Mucosa of descending colon (tissue), 3 donors: ENCODE data around the gene P4HA3. TPM values are rescaled to one million over a fixed set of nuclear protein-coding genes. Genes with fewer than 3 reads are reported as not detected.

Source experiments
- ATAC-seq: fragments of 200-7000 bp; cut with Tn5 transposase; one replicate; pipeline ENCODE4 v1.9.1; 2020; ENCODE audit warnings: mild to moderate bottlenecking, moderate library complexity
- DNase-seq, 3 donors: peaks; one replicate each; pipeline ENCODE4 v3.0.0-alpha.2; 2020
- H3K36me3 ChIP-seq: fragments of 200-600 bp; one replicate; pipeline ENCODE4 v1.8.0; 2021; ENCODE audit warnings: low read depth, mild to moderate bottlenecking
- H3K4me1 ChIP-seq: fragments of 200-600 bp; one replicate; pipeline ENCODE4 v1.8.0; 2021; ENCODE audit warnings: low read depth, mild to moderate bottlenecking
- H3K4me3 ChIP-seq: fragments of 200-600 bp; one replicate; pipeline ENCODE4 v1.8.0; 2021; ENCODE audit warnings: mild to moderate bottlenecking
- H3K9me3 ChIP-seq: fragments of 200-600 bp; one replicate; pipeline ENCODE4 v1.8.0; 2021; ENCODE audit warnings: mild to moderate bottlenecking
- intact Hi-C, 2 donors: fragments of 100-400 bp; cut with DNase I in 1 of 2; cut with micrococcal nuclease in 1 of 2; formaldehyde crosslinking; loops; one replicate each; pipeline versions ENCODE4 v1.11.0 to v1.11.1; 2022; cut with DNase I, micrococcal nuclease
- total RNA-seq, 3 donors: library from RNA; stranded (reverse); fragmentation: NEBNext Ultra II Directional in 2 of 3; extraction: Animal tissue kit (Norgen Biotek cat#: 25700) in 2 of 3; gene quantifications; one replicate each; pipeline versions ENCODE4 v1.2.1 to v1.2.4, GENCODE V29; 2021 to 2023
- TF ChIP-seq, protein P1 (sequence below): fragments of 200-600 bp; IDR thresholded peaks from one replicate; pipeline ENCODE4 v1.8.0; 2022; ENCODE audit warnings: antibody characterized with exemption, mild to moderate bottlenecking
- donor health status: DM: no; HTN: no; CAD: no; lungs with moderate emphysema.
- donor health status: DM: no; HTN: no; CAD: no.
- donor health status: DM: no; HTN: yes; CAD: no.

P4HA3 gene
- total RNA-seq, 3 donors from 2014 or later = 0.28 to 0.46 (median 0.34) TPM

DNA sequence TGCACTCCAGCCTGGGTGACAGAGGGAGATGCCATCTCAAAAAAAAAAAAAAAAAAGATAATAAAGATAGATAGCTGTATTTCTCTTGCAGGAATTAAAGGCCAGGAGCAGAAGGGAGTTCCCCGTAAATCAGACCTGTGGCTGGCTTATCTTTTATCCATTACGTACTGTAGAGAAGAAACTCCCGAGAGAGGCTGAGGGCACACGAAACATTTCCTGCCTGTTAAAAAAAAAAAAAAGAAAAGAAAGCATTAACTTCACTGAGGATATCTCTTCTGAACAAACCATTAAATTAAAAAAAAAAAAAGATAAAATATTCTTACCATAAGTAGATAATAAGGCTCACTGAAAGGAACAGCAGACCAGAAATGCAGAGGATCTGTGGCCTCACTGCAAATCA lies 22.5 kb downstream of the P4HA3 start:
- H3K4me3 ChIP-seq = no peak overlapping the region
- H3K9me3 ChIP-seq = no peaks in the 10 kb centered on the region
- TF ChIP-seq, protein P1, sequence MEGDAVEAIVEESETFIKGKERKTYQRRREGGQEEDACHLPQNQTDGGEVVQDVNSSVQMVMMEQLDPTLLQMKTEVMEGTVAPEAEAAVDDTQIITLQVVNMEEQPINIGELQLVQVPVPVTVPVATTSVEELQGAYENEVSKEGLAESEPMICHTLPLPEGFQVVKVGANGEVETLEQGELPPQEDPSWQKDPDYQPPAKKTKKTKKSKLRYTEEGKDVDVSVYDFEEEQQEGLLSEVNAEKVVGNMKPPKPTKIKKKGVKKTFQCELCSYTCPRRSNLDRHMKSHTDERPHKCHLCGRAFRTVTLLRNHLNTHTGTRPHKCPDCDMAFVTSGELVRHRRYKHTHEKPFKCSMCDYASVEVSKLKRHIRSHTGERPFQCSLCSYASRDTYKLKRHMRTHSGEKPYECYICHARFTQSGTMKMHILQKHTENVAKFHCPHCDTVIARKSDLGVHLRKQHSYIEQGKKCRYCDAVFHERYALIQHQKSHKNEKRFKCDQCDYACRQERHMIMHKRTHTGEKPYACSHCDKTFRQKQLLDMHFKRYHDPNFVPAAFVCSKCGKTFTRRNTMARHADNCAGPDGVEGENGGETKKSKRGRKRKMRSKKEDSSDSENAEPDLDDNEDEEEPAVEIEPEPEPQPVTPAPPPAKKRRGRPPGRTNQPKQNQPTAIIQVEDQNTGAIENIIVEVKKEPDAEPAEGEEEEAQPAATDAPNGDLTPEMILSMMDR = no peak
- no peak for DNase-seq
- no peaks in the 10 kb centered on the region for H3K36me3 ChIP-seq
- intact Hi-C loops = no loop called here
- no peaks in the 10 kb centered on the region for H3K4me1 ChIP-seq
- no peak for ATAC-seq

DNA sequence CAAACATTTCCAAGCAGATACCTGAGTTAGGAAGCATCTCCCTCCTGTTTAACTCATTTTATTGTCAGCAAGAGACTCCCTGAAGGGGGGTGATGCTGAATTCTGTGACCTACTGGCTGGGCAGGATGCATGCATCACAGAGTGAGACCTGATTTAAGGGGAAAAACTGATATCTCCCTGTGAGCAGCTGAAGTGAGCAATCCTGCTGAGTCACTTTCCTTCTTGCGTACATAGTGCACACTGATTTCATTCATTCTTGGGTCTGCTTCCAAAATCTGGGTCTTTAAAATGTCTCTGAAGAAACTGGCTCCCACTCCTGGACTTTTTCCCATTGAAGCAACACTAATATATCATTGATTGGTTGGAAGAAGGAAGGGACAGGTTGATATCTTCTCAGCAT lies 23.3 kb downstream of the P4HA3 start:
- H3K4me3 ChIP-seq = no peak overlapping the region
- no peaks in the 10 kb centered on the region for H3K36me3 ChIP-seq
- no peaks in the 10 kb centered on the region for H3K9me3 ChIP-seq
- H3K4me1 ChIP-seq = no peaks in the 10 kb centered on the region
- ATAC-seq = peak; percentile 25
- intact Hi-C loops = no loop called here
- TF ChIP-seq, protein P1 = no peak
- no peak for DNase-seq

DNA sequence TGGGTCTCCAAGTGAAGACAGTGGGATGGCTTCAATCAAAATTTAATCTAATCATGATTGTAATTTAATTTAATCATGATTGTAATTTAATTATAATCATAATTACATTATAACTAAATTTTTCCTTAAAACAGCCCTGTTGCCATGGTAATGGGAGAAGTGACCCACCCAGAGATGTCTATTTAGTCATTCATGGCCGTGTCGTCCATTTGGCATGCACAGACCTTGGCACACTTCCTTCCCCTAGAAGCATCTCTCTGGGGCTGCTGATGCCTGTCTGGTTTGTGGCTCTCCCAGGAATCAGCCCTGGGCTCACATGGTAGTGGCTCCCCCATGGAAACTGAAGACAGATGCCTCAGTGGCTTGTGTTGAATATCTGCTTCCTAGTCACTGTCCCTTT lies 27.0 kb downstream of the P4HA3 start:
- H3K36me3 ChIP-seq = no peaks in the 10 kb centered on the region
- H3K4me3 ChIP-seq = no peak overlapping the region
- intact Hi-C loops = no loop called here
- DNase-seq = no peak
- TF ChIP-seq, protein P1 = no peak
- H3K4me1 ChIP-seq = no peaks in the 10 kb centered on the region
- ATAC-seq = no peak
- no peaks in the 10 kb centered on the region for H3K9me3 ChIP-seq

DNA sequence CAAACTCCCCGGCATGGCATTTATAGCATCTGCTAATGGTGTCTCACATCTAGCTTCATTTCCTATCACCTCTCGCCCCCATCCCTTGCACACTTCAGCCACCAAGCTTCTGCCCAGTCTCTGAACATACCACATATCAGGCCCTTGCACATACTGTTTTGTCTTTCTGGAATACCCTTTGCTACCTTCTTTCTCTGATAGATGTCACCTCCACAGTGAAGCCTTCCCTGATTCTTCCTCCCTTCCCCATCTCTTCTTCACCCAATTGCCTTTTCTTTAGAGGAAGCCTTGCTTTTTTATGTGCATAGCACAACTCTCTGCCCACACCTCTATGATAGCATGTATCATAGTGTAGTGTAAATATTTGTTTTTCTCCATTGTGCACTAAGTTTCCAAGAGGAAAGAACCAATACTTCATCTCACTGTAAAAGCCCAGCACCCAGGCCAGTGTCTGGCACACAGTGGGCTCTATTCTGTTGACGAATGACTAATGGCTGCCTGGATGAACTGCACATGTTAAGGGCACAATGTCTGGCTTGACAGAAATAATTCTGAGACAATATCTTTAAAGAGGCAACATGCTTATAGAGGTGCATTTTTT lies 27.8 kb downstream of the P4HA3 start:
- Histone ChIP-seq H3K4me1 (no peaks in the 10 kb centered on the region), H3K36me3 (no peaks in the 10 kb centered on the region), H3K9me3 (no peaks in the 10 kb centered on the region), H3K4me3 (no peak overlapping the region)
- ATAC-seq = peak; percentile 79
- no peak for DNase-seq
- intact Hi-C loops = no loop called here
- TF ChIP-seq, protein P1 = no peak

DNA sequence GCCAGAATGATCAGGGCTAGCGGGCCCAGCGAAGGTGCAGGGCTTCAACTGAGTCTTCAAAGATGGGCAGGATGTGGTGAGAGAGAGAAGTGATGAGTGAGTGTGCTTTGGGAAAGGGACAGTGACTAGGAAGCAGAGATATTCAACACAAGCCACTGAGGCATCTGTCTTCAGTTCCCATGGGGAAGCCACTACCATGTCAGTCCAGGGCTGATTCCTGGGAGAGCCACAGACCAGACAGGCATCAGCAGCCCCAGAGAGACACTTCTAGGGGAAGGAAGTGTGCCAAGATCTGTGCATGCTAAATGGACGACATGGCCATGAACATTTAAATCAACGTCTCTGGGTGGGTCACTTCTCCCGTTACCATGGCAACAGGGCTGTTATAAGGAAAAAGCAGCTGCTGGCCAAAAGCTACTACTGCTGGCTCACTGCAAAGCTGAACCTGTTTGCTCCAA lies 28.5 kb downstream of the P4HA3 start:
- TF ChIP-seq, protein P1 = no peak
- H3K4me3 ChIP-seq = no peak overlapping the region
- no peaks in the 10 kb centered on the region for H3K4me1 ChIP-seq
- DNase-seq (no peak), ATAC-seq (no peak)
- no peaks in the 10 kb centered on the region for H3K36me3 ChIP-seq
- intact Hi-C loops = no loop called here
- H3K9me3 ChIP-seq = no peaks in the 10 kb centered on the region

DNA sequence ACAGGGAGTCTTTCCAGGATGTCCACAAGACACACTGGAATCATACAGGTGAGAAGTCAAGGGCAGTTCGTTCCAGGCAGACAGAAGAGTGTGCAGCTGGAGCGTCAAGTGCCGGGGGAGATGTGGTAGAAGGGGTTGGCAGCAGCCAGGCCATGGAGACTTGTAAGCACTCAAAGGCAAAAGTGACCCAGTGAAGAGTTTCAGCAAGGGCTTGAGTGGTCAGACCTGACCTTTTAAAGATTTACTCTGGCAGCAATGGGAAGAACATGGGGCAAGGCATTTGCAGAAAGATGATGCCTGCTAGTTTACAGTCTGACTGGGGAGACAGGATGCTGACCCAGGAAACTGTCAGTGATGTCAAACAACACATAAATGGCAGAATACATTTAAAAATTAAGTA lies 29.0 kb downstream of the P4HA3 start:
- Histone ChIP-seq H3K4me1 (no peaks in the 10 kb centered on the region), H3K4me3 (no peak overlapping the region), H3K9me3 (no peaks in the 10 kb centered on the region), H3K36me3 (no peaks in the 10 kb centered on the region)
- ATAC-seq = no peak
- TF ChIP-seq, protein P1 = no peak
- intact Hi-C loops = no loop called here
- no peak for DNase-seq
